Hematopoietic multipotent progenitor cell treated with erythropoietin and hydrocortisone succinate and interleukin-3 and kit ligand, for 6 days (in vitro differentiated cells): ENCODE measurements around the gene COLGALT1.
"Not testable (repeated sequence)": the region's sequence is repeated elsewhere in the genome, so short reads cannot be mapped to it uniquely, and the experiment has no call there.

Experiments
- DNase-seq: peaks from one replicate; pipeline ENCODE4 v3.0.0-alpha.2; 2015

COLGALT1 gene

DNA sequence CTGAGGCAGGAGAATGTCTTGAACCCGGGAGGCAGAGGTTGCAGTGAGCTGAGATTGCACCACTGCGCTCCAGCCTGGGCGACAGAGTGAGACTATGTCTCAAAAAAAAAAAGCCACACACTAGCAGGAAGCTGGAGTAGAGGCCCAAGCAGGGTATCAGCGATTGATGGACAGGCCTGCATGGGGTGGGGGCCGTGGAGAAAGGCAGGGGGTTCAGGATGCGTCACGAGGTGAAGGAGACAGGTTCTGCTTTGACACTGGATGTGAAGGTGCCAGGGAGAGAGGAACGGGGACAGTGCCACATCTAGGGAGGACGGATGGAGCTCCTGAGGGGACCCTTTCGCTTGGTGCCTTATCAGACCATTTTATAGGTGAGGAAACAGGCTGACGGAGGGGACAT, 7.1 kb downstream of the COLGALT1 start:
- no peak for DNase-seq

DNA sequence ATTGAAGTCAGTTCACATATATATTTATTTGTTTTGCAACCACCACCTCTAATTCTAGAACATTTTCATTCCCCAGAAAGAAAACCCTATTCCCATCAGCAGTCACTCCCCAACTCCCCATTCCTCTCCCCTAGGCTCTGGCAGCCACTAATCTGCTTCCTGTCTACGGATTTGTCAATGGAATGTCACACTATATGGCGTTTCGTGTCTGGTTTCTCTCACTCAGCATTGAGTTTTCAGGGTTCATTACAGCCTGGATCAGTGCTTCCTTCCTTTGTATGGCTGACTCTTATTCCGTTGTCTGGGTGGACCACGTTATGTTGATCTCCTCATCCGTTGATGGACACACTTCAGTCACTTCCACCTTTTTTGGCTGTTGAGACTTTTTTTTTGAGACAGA, 9.3 kb downstream of the COLGALT1 start:
- no peak for DNase-seq

- DNase-seq = no peak
These were observed 10.2 kb downstream of the COLGALT1 start for GRCh38 chr19:17565611-17566010.

DNA sequence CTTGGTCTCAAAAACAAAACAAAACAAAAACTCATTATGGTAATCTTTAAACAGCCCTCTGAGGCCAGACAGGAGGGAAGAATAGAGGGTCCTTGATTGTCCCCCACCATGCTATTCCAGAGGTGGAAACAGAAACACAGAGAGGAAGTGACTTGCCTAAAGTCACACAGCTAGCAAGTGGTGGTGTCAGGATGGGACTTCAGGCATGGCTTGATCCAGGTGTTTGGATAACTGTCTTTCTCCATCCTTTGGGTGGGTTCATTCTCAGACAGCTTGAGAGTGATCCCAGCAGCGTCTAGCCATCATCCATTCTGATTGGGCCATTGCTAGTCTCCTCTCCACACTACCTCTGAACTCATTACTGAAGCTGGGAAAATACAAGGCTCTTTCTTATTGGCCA, 12.5 kb downstream of the COLGALT1 start:
- DNase-seq = no peak

GRCh38 chr19:17570291-17570690, 14.8 kb downstream of the COLGALT1 start:
- DNase-seq = not testable (repeated sequence)

GRCh38 chr19:17570791-17571190, 15.3 kb downstream of the COLGALT1 start:
- DNase-seq = no peak

- DNase-seq = no peak
These were observed 17.2 kb downstream of the COLGALT1 start for GRCh38 chr19:17572638-17573037.

DNA sequence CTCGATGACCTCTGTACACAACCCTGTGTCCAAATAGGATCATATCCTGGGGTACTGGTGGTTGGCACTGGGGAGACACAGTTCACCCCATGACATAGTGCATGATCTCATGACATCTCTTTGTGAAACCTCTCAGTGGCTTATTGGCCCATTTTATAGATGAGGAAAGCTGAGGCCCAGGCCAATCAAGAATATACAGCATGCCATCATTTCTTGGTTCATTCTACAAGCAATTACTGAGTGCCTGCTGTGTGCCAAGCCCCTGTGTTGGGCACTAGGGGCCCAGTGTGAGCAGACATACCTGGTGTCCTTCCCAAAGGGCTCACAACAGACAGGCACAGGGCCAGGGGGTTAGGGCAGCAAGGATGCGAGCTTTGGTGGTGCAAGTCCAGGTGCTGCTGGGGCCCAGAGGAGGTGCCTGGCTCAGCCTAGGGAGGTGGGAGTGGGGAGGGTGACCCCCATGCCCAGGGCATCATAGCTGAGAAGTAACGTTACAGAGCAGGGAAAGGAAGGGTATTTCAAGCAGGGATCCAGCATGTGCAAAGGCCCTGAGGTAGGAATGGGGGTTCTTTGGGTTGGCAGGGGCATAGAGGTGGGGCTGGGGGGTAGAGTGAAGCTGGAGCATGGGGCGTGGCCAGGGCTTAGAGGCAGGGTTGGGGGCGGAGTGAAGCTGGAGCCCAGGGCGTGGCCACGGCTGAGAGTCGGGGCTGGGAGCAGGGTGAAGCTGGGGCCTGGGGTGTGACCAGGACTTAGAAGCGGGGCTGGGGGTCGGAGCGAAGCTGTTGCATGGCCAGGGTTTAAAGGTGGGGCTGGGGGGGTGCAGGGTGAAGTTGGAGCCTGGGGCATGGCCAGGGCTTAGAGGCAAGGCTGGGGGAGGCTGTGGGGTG, 20.7 kb downstream of the COLGALT1 start:
- peak; percentile 79 for DNase-seq

DNA sequence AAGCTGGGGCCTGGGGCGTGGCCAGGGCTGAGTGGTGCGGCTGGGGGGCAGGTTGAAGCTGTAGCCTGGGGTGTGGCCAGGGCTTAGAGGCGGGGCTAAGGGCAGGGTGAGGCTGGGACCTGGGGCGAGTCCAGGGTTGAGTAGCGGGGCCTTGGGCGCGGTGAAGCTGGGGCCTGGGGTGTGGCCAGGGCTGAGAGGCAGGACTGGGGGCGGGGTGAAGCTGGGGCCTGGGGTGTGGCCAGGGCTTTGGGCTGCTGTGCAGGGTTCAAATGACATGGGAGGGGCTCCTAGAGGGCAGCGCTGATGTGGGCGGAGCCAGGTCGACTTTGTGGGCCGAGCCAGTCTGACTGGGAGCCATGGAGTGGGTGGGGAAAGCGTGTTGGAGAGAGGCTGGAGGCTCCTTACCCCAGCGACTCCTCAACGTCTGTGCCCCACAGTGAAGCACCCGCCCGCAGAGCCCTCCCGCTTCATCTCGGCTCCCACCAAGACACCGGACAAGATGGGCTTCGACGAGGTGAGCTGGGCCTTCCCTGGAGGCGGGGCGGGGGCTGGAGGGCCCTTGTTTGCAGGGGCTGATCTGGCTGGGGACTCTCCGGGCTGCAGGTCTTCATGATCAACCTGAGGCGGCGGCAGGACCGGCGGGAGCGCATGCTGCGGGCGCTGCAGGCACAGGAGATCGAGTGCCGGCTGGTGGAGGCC, 21.5 kb downstream of the COLGALT1 start:
- peak; percentile 96 for DNase-seq

DNA sequence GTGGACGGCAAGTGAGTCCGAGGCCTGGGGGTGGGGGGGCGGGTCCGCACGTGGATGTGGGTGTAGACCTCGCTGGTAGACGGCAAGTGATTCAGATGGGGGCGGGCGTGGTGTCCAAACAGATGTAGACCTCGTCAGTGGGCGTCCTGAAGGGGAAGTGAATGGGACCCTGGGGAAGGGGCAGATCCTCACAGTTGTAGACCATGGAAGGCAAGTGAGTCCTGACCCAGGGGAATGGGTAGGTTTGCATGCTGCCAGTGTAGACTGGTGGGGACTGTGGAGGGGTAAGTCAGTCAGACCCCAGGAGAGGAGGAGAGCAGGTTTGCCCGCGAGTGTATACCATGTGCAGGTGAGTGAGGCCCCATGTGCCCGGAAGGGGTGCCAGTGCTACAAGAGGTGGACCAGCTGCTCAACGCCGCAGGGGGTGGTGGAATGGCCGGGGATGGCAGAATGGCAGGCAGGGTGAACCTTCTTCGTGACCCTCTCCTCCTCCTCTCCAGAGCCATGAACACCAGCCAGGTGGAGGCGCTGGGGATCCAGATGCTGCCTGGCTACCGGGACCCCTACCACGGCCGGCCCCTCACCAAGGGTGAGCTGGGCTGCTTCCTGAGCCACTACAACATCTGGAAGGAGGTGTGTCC, 22.1 kb downstream of the COLGALT1 start:
- DNase-seq = no peak

DNA sequence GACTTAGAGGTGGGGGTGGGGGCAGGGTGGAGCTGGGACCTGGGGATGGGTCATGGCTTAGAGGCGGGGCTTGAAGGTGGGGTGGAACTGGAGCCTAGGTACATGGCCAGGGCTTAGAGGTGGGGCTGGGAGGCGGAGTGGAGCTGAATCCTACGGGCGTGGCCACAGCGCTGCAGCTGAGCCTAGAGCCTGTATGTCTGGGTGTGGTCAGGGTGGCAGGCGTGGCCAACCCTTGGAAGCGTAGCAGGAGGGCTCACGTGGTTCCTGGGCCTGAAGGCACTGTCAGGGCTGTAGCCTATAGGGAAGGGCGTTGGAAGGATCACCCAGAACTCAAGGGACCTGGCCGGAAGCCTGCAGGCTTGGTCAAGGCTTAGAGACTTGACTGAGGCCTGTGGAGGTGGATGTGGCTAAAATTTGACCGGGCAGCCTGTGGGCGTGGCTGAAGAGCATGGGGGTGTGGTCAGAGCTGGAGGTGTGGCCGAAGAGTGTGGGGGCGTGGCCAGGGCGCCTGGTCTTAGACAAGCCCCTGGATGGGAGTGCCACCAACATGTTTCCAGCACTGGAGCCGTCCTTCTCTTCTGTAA, 24.3 kb downstream of the COLGALT1 start:
- DNase-seq = peak; percentile 94

DNA sequence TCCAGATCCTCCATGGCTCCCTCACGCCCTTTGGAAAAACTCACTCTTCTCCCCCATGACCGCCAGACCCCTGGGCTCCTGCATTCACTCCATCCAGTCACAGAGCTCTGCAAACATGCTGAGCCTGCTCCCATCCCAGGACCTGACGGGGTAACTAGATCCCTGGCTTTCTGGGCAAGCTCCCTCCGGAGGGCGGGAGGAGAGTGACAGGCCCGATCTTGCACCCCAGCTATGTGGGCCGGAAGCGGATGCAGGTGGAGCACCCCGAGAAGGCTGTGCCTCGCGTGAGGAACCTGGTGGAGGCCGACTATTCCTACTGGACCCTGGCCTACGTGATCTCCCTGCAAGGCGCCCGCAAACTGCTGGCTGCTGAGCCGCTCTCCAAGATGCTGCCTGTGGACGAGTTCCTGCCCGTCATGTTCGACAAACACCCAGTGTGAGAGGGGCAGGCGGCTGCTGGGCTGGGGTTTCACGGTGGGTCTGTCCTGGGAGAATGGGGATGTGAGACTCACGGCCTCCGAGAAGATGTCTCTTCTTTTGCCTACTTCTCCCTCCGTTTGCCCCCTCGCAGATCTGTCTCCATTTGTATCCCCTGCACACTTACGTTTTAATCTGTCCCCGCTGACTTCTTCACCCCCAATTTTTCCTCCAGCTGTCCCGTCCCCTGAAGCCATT, 25.2 kb downstream of the COLGALT1 start:
- DNase-seq = no peak

DNA sequence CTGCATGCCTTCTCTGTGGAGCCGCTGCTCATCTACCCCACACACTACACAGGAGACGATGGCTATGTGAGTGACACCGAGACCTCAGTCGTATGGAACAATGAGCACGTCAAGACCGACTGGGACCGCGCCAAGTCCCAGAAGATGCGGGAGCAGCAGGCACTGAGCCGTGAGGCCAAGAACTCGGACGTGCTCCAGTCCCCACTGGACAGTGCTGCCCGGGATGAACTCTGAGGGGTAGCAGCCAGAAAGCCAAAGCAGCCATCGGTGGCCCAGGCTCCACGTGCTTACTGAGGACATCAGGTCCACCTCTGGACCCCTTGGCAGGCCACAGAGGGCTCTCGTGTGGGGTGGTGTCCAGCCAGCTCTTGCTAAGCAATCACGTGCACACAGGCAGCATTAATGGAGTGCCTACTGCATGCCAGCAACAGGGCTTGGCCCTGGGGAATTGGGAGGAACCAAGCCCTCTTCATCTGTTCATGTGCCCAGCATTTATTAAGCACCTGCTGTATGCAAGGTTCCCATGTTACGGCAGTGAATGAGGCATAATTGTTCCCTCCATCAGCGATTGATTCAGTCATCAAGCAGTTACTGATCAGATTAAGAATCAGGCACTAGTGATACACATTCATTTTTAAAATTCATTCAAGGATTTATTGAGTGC, 25.9 kb downstream of the COLGALT1 start:
- no peak for DNase-seq

GRCh38 chr19:17582613-17583012, 27.2 kb downstream of the COLGALT1 start:
- no peak for DNase-seq

- DNase-seq = no peak
These were observed 28.7 kb downstream of the COLGALT1 start for GRCh38 chr19:17584132-17584531.

- not testable (repeated sequence) for DNase-seq
These were observed 29.9 kb downstream of the COLGALT1 start for GRCh38 chr19:17585395-17585794.

- DNase-seq = no peak
These were observed 35.4 kb downstream of the COLGALT1 start for GRCh38 chr19:17590866-17591265.

DNA sequence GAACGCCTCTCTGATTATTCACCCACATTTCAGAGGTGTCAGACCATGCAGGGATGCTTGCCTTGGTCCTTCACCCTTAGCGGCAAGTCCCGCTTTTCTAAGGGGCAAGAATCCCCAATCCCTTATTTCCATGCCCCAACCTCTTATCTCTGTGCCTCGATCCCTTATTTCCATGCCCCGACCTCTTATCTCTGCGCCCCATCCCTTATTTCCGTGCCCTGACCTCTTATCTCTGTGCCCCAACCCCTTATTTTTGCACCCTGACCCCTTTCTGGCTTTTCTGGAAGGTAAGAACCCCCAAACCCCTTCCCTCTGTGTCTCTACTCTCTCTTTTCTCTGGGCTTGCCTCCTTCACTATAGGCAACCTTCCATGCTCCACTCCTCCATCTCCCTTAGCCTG, 38.8 kb downstream of the COLGALT1 start:
- not testable (repeated sequence) for DNase-seq

GRCh38 chr19:17598063-17598462, 42.6 kb downstream of the COLGALT1 start:
- not testable (repeated sequence) for DNase-seq

DNA sequence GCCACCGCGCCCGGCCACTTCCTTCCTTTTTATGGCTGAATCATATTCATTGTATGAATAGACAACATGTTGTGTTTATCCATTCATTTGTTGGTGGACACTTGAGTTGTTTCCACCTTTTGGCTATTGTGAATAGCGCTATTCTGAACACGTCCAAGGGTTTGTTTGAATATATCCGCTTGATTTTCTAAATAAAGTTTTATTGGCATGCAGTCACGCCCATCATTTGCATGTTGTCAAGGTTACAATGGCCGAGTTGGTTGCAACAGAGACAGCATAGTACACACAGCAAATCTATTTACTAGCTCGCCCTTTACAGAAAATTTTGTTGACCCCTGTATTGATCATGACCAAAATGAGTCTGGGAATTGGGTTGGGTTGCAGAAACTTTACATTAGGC, 43.5 kb downstream of the COLGALT1 start:
- no peak for DNase-seq

DNA sequence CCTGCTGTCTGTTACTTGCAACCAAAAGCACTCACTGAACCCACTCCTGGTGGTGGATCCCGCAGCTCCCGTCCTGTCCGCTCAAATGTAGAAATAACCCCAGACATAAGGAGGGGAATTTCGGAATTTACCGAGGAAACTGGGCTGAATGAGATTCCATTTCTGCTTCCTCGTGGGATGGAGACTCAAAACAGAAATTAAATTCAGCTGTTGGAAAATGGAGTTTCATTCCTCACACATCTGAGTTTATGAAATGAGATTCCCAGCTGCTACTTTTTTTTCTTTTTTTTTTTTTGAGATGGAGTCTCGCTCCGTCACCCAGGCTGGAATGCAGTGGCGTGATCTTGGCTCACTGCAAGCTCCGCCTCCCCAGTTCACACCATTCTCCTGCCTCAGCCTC, 44.3 kb downstream of the COLGALT1 start:
- DNase-seq = no peak

DNA sequence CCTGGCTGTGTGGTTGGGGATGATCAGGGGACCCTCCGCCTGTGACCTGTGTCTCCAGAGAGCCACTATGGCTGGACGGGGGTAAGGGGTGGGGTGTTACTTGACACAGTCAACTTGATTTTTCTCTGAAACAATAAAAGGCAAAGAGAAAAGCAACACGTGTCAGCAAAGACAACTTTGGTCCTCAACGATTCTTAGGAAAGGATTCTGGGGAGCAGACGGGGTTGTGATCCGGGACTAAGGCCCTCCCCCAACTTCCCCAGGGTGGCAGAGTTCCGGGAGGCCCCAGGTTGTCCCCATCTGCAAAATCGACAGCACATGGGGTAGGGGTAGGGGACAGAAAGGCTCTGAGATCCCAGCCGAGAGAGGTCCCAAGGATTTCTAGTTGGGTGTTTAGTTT, 46.2 kb downstream of the COLGALT1 start:
- DNase-seq = no peak
